ENCODE measurements around the gene XPC. TPM values are rescaled to one million over a fixed set of nuclear protein-coding genes. Genes with fewer than 3 reads are reported as not detected.
A peak's percentile ranks its signal among the peaks of the same experiment; 100 is the strongest.

XPC gene
- total and polyA plus RNA-seq, 2 of the 8 experiments (the other 6 are each of a cell fraction or from before 2014, with no cell fraction given) = 8.8 to 27.3 TPM

DNA sequence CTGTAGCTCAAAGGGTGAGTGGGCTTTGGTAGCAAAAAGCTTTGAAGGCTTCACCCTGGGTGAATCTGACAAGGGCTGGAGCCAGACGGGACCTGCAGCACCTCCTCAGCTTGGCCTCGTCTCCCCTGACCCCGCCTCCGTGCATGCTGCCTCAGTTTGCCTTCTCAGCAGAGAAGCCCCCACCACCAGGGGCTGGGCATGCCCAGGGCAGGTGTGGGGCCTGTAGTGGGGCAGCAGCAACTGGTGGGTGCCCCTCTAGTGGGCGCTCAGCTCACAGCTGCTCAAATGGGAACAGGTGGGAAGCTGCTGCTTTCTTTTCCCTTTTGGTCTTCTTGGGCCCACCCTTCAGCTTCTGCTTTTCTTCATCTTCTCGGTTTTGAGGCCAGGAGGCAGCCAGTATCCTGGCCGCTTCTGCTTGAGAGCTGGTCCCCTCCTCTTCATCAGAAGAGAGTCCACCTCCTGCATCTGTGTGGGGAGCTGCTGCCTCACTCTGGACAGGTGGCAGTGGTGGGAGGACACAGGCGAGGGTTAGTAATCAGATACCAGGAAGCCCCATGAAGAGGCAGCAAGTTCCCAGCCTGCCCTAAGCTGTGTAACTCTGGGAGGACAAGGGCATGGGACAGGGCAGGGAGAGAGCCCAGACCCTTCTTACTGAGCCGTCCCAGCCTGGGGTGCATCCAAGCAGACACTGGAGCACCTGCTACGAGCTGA, 32.6 kb downstream of the XPC start:
- Histone ChIP-seq H2AK5ac (ENCODE audit: low read depth, low read length) (no peak overlapping the region; the same call in 1 of the 2 replicates), H3K56ac (replicated peaks; ENCODE audit: insufficient read length, low read depth, low read length) (no peak overlapping the region), H4K8ac (ENCODE audit: extremely low read depth, insufficient read depth, low read length) (no peak overlapping the region; the same call in 1 of the 2 replicates), H2BK5ac (ENCODE audit: low read depth, low read length) (no peak overlapping the region; the same call in 1 of the 2 replicates), H3K14ac (ENCODE audit: insufficient read length) (no peak overlapping the region), H3K36me3 (ENCODE audit: control insufficient read depth in 2 of 4, insufficient read depth in 4 of 4, low read length in 3 of 4) (peaks cover 0 to 14% (median 7%) of the 10 kb centered on the region in 4 experiments; a peak in 5 of 8 replicates), H3K4me2 (ENCODE audit: insufficient read depth in 1 of 2, low read depth in 2 of 2, low read length in 2 of 2) (no peak overlapping the region), H3K9me3 (ENCODE audit: insufficient read depth in 2 of 2, low read depth in 1 of 2, low read length in 1 of 2) (no peaks in the 10 kb centered on the region), H3K4me1 (replicated peaks in 1 of 4; ENCODE audit: control insufficient read depth in 3 of 4, insufficient read depth in 4 of 4, low read length in 3 of 4) (peaks cover 0 to 14% (median 9%) of the 10 kb centered on the region in 4 experiments; a peak in 6 of 7 replicates), H4K5ac (ENCODE audit: insufficient read length, low read depth, low read length) (peak overlapping the region; percentile 12), H3K4ac (replicated peaks; ENCODE audit: insufficient read length, low read depth, low read length) (no peak overlapping the region), H3K79me1 (ENCODE audit: low read depth, low read length) (no peaks in the 10 kb centered on the region), H3K18ac (ENCODE audit: extremely low read depth, low read length) (no peak overlapping the region), H3K23me2 (ENCODE audit: low read depth, low read length) (no peaks in the 10 kb centered on the region), H3K27ac (ENCODE audit: low read depth, low read length) (no peak overlapping the region; the same call in 1 of the 2 replicates), H3K23ac (ENCODE audit: insufficient read length) (no peak overlapping the region), H3K27me3 (replicated peaks in 1 of 4; ENCODE audit: control insufficient read depth in 3 of 4, extremely low read depth in 1 of 4, insufficient read depth in 3 of 4, low read length in 3 of 4) (no peaks in the 10 kb centered on the region), H2BK20ac (ENCODE audit: low read length) (no peak overlapping the region), H3K79me2 (ENCODE audit: control insufficient read depth in 1 of 2, insufficient read depth in 2 of 2, low read length in 2 of 2) (no peaks in the 10 kb centered on the region), H2BK120ac (replicated peaks; ENCODE audit: low read depth, low read length) (no peak overlapping the region), H2AFZ (ENCODE audit: low read length) (no peak overlapping the region), H2BK15ac (ENCODE audit: low read length) (no peak overlapping the region), H4K20me1 (replicated peaks in 1 of 2; ENCODE audit: control insufficient read depth in 1 of 2, insufficient read depth in 2 of 2, low read length in 2 of 2) (peaks cover 2 to 6% of the 10 kb centered on the region in 2 experiments), H3K4me3 (ENCODE audit: extremely low read depth in 1 of 4, insufficient read depth in 2 of 4, low read depth in 3 of 4, low read length in 4 of 4) (no peak overlapping the region), H3K9ac (replicated peaks in 1 of 4; ENCODE audit: extremely low read depth in 1 of 4, low read depth in 3 of 4, low read length in 3 of 4) (no peak overlapping the region), H2BK12ac (ENCODE audit: low read depth, low read length) (peak overlapping the region; percentile 18; the same call in 1 of the 2 replicates), H4K91ac (replicated peaks; ENCODE audit: insufficient read length, low read length) (no peak overlapping the region)
- no peak for FAIRE-seq
- 81% methylated on average over 10 of the region's 10 CpGs; no CpG with 5 or more reads in 1 of the 2 experiments for WGBS, 2 experiments (ENCODE audit: extremely low coverage in 1 of 2, insufficient coverage in 1 of 2, insufficient read length in 1 of 2, insufficient replicate concordance in 2 of 2, low coverage in 1 of 2, low lambda C conversion rate in 2 of 2, missing lambda C conversion rate in 1 of 2)
- DNase-seq (ENCODE audit: low read depth in 1 of 2, low spot score in 2 of 2) = no peak
- TF ChIP-seq, protein P1, sequence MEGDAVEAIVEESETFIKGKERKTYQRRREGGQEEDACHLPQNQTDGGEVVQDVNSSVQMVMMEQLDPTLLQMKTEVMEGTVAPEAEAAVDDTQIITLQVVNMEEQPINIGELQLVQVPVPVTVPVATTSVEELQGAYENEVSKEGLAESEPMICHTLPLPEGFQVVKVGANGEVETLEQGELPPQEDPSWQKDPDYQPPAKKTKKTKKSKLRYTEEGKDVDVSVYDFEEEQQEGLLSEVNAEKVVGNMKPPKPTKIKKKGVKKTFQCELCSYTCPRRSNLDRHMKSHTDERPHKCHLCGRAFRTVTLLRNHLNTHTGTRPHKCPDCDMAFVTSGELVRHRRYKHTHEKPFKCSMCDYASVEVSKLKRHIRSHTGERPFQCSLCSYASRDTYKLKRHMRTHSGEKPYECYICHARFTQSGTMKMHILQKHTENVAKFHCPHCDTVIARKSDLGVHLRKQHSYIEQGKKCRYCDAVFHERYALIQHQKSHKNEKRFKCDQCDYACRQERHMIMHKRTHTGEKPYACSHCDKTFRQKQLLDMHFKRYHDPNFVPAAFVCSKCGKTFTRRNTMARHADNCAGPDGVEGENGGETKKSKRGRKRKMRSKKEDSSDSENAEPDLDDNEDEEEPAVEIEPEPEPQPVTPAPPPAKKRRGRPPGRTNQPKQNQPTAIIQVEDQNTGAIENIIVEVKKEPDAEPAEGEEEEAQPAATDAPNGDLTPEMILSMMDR (IDR thresholded peaks at IDR 0.05; ENCODE audit: control extremely low read depth in 1 of 3, insufficient read depth in 1 of 3, low read depth in 1 of 3, low read length in 3 of 3) = peak; percentile 1 to 13 (median 13); a peak in 2 of 4 replicates
- TF ChIP-seq SRF (IDR thresholded peaks at IDR 0.05; ENCODE audit: low read depth, low read length) = no peak
- POLR2A ChIA-PET (ENCODE audit: partially characterized antibody) = interaction anchor here (1.1 to 2.9 kb wide), 8 partner anchors 11 to 250 kb away, joined by 3 to 15 read pairs (median 6); partner anchors contain the start of genes CHCHD4 and TMEM43
- CTCF ChIA-PET (ENCODE audit: partially characterized antibody) = interaction anchor here (0.6 to 4.3 kb wide), 14 partner anchors 8 to 388 kb away, joined by 3 to 22 read pairs (median 4); partner anchors contain the start of genes CHCHD4 and TMEM43

Data from H1 (cell line).